ENCODE results near the gene CSH1.
"Not testable (repeated sequence)": the region's sequence is repeated elsewhere in the genome, so short reads cannot be mapped to it uniquely, and the experiment has no call there.

The CSH1 gene

GRCh38 chr17:63928966-63929695 lies 32.8 kb upstream of the CSH1 start:
- DNase-seq (ENCODE audit: low read depth), result no peak

DNA sequence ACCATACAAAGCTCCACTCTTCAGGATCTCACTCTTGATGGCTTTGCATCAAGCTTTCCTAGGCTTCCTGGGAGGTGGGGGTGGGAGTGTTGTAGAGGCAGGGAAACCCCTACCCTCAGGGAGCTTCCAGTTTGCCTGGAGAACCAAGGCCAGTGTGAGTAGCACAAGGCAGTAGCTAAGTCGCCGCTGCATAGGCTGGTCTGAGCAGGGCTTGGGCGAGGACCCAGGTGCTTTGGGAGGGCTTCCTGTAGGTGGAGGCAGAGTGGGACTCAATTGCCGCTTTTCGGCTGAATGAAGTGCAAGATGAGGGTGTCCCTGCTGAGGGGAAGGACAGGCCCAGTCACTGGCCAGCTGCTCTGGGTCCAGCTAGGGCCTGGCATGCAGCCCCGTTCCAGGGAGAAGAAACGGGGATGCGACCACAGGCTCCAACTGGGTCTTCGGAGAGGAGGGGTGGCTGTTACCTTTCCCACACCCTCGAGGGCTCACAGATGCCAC lies 31.8 kb upstream of the CSH1 start:
- DNase-seq (ENCODE audit: low read depth), result no peak

DNA sequence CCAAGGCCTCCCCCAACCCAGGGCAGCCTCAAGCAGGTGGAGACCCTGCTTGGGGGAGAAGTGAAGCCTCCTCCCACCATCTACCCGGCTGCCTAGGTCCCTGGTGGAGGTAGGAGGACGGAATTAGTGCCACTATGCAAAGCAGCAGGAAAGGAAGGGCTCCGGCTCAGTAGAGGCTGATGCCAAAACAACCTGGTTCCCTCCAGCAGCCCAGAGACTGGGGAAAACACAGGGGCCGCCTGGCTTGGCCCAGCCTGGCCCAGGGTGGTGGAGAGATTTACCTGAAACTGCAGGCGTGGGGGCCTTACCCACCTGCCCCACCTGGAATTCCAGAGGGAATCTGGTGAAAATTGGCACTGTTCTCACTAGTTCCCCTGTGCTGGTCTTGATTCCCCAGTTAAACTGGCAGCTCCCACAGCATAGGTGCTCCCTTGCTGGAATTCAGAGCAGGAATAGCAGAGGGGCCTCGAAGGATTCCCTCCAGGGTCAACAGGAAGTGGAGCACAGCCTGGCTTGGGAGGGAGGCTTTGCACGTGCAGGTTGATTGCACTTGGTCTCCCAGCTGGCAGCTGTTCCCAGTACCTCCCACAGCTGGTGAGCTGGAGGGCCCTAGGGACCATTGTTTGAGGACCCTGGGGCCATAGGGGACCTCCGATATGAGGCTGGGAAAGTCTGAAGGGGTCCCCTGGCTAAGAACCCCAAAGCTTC lies 31.2 kb upstream of the CSH1 start:
- DNase-seq (ENCODE audit: low read depth), result no peak

DNA sequence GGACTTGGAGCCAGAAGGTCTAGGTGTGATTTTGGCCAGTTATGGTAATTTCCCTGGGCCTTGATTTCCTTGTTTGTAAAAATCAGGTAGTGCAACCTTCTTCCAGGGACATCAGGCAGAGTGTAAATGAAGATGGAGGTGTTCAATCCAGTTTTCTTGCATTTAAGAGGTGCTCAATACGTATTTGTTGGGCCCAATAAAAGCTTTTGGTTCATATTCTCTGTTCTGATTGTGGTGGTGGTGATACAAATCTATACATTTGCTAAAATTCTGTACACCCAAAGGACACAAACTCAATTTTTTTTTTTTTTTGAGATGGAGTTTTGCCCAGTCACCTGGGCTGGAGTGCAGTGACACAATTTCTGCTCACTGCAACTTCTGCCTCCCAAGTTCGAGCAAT lies 29.8 kb upstream of the CSH1 start:
- no peak for DNase-seq (ENCODE audit: low read depth)

GRCh38 chr17:63925615-63926014 lies 29.2 kb upstream of the CSH1 start:
- DNase-seq (ENCODE audit: low read depth), result no peak

GRCh38 chr17:63922402-63922801 lies 26.0 kb upstream of the CSH1 start:
- DNase-seq (ENCODE audit: low read depth), result not testable (repeated sequence)

DNA sequence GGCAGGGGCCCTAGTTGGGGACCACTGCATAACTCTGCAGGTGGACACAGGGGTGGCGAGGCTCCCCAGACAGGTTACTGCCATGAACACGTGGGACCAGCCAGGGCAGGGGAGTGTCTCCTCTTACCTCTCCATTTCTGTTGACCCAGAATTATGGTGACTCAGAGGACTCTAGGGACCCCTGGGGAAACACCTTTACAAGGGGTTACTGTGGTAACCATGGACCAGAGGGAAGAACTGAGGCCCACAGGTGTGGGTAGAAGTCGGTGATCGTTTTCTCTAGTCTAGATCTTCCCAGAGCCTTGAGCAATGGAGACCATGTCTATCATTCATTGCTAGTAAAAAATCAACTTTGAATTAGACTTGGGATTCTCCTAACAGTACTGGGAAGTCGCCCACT lies 24.4 kb upstream of the CSH1 start:
- DNase-seq (ENCODE audit: low read depth), result not testable (repeated sequence)

GRCh38 chr17:63920050-63920449 lies 23.7 kb upstream of the CSH1 start:
- DNase-seq (ENCODE audit: low read depth), result not testable (repeated sequence)

- peak; percentile 35 for DNase-seq (ENCODE audit: low read depth)
These were observed 22.9 kb upstream of the CSH1 start for GRCh38 chr17:63919311-63919723.

- DNase-seq (ENCODE audit: low read depth), result not testable (repeated sequence)
These were observed 22.5 kb upstream of the CSH1 start, which contains the start of gene GH1 for GRCh38 chr17:63918789-63919305. Gene GH1 (minus strand): TSS chr17:63918839. CDS start chr17:63918776, 63 bp downstream.

- DNase-seq (ENCODE audit: low read depth), result no peak
These were observed 21.9 kb upstream of the CSH1 start for GRCh38 chr17:63918305-63918704.

- no peak for DNase-seq (ENCODE audit: low read depth)
These were observed 21.3 kb upstream of the CSH1 start for GRCh38 chr17:63917646-63918045.

GRCh38 chr17:63917206-63917605 lies 20.8 kb upstream of the CSH1 start:
- not testable (repeated sequence) for DNase-seq (ENCODE audit: low read depth)

- no peak for DNase-seq (ENCODE audit: low read depth)
These were observed 20.3 kb upstream of the CSH1 start for GRCh38 chr17:63916566-63917185.

DNA sequence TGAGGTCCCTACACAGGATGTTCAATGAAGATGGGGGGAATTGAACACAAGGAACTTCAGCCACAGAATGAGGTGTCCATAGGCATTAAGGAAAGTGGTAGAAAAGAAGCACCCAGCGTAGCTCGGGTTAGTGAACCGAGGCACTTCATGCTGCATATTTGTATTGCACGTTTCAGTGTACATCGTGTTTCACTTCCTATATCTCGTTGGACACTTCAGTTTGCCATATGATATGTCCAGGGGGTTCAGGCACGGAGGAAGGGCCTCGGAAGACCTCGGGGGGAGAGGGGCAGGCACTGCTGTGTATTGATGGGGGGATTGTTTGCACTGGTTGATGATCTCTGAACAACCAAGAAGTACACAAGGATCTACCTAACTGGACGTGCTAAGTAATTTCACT lies 19.4 kb upstream of the CSH1 start:
- DNase-seq (ENCODE audit: low read depth), result not testable (repeated sequence)

DNA sequence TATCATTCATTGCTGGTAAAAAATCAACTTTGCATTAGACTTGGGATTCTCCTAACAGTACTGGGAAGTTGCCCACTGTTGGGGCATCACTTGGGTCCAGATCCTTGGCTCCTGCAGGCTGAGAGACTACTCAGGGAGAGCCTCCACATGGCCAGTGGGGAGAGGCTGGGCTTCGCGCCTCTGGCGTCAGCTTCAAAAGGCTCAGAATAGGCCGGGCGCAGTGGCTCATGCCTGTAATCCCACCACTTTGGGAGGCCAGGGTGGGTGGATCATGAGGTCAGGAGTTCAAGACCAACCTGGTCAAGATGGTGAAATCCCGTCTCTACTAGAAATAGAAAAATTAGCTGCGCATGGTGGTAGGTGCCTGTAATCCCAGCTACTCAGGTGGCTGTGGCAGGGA lies 18.1 kb upstream of the CSH1 start:
- DNase-seq (ENCODE audit: low read depth), result no peak

- DNase-seq (ENCODE audit: low read depth), result peak; percentile 12
These were observed 15.3 kb upstream of the CSH1 start for GRCh38 chr17:63911657-63912100.

DNA sequence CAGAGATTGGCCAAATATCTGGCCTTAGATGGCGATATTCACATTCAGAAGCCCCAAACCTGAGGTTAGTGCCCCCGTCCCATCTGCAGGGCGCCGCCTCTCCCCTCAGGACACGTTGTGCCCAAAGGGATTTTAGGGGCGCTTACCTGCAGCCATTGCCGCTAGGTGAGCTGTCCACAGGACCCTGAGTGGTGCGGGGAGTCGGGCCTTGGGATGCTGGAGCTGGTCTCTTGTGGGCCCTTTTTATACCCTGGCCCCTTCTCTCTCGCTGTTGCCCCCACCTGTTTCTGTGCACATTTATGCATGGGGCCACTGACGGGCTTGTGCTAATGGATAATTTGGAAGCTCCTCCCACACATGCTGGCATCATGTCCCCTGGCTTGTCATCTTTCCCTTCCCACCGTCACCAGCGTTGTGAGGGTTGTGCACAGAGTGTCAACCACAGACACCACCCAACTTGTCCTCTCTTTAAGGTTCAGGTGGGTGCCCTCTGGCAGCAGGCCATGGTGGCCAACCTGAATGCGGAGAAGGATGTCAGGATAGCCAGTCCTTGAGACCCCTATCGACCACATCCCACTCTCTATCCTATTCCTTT lies 14.8 kb upstream of the CSH1 start, which contains the start of gene CSHL1:
Gene CSHL1 (minus strand): TSS at position 218 of the 595 bp plus-strand sequence. CDS start 62 bp downstream, at position 156.
- no peak for DNase-seq (ENCODE audit: low read depth)

DNA sequence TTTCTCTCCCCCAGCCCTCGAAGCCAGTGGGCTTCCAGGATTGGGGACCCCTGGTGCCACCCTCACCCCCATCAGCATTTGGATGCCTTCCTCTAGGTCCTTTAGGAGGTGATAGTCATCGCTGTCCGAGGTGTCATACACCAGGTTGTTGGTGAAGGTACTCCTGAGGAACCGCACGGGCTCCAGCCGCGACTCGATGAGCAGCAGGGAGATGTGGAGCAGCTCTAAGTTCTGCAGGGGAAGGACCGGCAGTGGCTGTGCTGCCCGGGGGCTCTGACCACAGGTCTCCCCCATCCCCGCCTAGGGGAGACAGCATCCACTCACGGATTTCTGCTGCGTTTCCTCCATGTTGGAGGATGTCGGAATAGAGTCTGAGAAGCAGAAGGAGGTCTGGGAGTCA lies 13.7 kb upstream of the CSH1 start:
- no peak for DNase-seq (ENCODE audit: low read depth)

DNA sequence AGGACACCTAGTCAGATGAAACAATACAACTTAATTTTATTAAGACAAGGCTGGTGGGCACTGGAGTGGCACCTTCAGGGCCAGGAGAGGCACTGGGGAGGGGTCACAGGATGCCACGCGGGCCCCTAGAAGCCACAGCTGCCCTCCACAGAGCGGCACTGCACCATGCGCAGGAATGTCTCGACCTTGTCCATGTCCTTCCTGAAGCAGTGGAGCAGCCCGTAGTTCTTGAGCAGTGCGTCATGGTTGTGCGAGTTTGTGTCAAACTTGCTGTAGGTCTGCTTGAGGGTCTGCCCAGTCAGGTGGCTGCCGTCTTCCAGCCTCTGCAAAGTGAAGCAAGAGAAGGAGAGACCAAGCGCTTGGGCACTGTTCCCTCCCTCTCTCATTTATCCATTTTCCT lies 13.2 kb upstream of the CSH1 start:
- not testable (repeated sequence) for DNase-seq (ENCODE audit: low read depth)

- DNase-seq (ENCODE audit: low read depth), result not testable (repeated sequence)
These were observed 10.9 kb upstream of the CSH1 start for GRCh38 chr17:63907161-63907778.
